GM12873 (cell line): ENCODE measurements around the gene INSYN2A.

Experiments used
- TF ChIP-seq, protein P1 (sequence below): IDR thresholded peaks from 2 replicates; pipeline ENCODE4 v1.5.1; 2012; ENCODE audit warnings: low read depth, mild to moderate bottlenecking, moderate library complexity, low read length, control low read depth; ENCODE audit not compliant: insufficient read depth; ENCODE audit errors: missing control alignments

The INSYN2A gene

GRCh38 chr10:127148066-127148932 lies 48.1 kb downstream of the INSYN2A start:
- TF ChIP-seq, protein P1, sequence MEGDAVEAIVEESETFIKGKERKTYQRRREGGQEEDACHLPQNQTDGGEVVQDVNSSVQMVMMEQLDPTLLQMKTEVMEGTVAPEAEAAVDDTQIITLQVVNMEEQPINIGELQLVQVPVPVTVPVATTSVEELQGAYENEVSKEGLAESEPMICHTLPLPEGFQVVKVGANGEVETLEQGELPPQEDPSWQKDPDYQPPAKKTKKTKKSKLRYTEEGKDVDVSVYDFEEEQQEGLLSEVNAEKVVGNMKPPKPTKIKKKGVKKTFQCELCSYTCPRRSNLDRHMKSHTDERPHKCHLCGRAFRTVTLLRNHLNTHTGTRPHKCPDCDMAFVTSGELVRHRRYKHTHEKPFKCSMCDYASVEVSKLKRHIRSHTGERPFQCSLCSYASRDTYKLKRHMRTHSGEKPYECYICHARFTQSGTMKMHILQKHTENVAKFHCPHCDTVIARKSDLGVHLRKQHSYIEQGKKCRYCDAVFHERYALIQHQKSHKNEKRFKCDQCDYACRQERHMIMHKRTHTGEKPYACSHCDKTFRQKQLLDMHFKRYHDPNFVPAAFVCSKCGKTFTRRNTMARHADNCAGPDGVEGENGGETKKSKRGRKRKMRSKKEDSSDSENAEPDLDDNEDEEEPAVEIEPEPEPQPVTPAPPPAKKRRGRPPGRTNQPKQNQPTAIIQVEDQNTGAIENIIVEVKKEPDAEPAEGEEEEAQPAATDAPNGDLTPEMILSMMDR: no peak

DNA sequence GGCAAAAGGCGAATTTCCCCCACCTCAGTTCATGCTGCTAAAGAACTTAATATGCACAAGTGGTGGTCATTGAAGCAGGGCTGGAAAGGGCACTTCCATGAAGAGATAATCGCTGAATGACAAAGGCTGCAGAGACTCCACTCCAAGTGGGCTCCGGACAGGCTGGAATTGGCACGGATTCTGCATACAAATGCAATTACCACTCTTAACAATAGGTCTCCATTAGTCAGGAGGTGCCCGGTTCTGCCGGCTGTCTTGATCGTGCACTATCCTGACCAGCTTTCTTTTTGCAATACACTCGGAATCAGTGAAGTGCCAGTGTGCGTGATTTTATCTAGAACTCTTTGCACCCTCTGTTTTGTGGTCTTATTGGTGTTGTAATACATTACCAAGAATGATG lies 49.7 kb downstream of the INSYN2A start:
- TF ChIP-seq, protein P1: no peak
